Measurements from ENCODE around the gene BCKDK.

The BCKDK gene

GRCh38 chr16:31108035-31108793, at the start of gene BCKDK:
BCKDK (plus strand) TSS chr16:31108386; CDS start chr16:31109224, 838 bp downstream.
- peak within 1 kb of the TSS; percentile 94 for H3K4me3 ChIP-seq (replicated peaks; ENCODE audit: low read depth, low read length)
- TF ChIP-seq CTCF (IDR thresholded peaks at IDR 0.05; ENCODE audit: low read depth, low read length, missing control alignments): no peak
- DNase-seq (ENCODE audit: extremely low read depth, low read depth): no peak

- TF ChIP-seq CTCF (IDR thresholded peaks at IDR 0.05; ENCODE audit: low read depth, low read length, missing control alignments): no peak
- no peak overlapping the region for H3K4me3 ChIP-seq (replicated peaks; ENCODE audit: low read depth, low read length)
- DNase-seq (ENCODE audit: extremely low read depth, low read depth): no peak
These were observed 46.9 kb upstream of the BCKDK start for GRCh38 chr16:31061126-31061812.

GRCh38 chr16:31061813-31062440, 46.3 kb upstream of the BCKDK start:
- no peak for DNase-seq (ENCODE audit: extremely low read depth, low read depth)
- no peak for TF ChIP-seq CTCF (IDR thresholded peaks at IDR 0.05; ENCODE audit: low read depth, low read length, missing control alignments)
- H3K4me3 ChIP-seq (replicated peaks; ENCODE audit: low read depth, low read length): no peak overlapping the region

GRCh38 chr16:31063495-31063842, 44.7 kb upstream of the BCKDK start:
- TF ChIP-seq CTCF (IDR thresholded peaks at IDR 0.05; ENCODE audit: low read depth, low read length, missing control alignments): no peak
- DNase-seq (ENCODE audit: extremely low read depth, low read depth): no peak
- H3K4me3 ChIP-seq (replicated peaks; ENCODE audit: low read depth, low read length): no peak overlapping the region

GRCh38 chr16:31063843-31064611, 44.2 kb upstream of the BCKDK start:
- DNase-seq (ENCODE audit: extremely low read depth, low read depth): no peak
- H3K4me3 ChIP-seq (replicated peaks; ENCODE audit: low read depth, low read length): no peak overlapping the region
- no peak for TF ChIP-seq CTCF (IDR thresholded peaks at IDR 0.05; ENCODE audit: low read depth, low read length, missing control alignments)

- no peak overlapping the region for H3K4me3 ChIP-seq (replicated peaks; ENCODE audit: low read depth, low read length)
- DNase-seq (ENCODE audit: extremely low read depth, low read depth): peak; percentile 83
- TF ChIP-seq CTCF (IDR thresholded peaks at IDR 0.05; ENCODE audit: low read depth, low read length, missing control alignments): no peak
These were observed 43.2 kb upstream of the BCKDK start for GRCh38 chr16:31064882-31065461.

Measured in HFF-Myc (cell line).